ENCODE measurements around the gene ULBP1.
"Not testable (repeated sequence)": the region's sequence is repeated elsewhere in the genome, so short reads cannot be mapped to it uniquely, and the experiment has no call there.

The ULBP1 gene, protein sequence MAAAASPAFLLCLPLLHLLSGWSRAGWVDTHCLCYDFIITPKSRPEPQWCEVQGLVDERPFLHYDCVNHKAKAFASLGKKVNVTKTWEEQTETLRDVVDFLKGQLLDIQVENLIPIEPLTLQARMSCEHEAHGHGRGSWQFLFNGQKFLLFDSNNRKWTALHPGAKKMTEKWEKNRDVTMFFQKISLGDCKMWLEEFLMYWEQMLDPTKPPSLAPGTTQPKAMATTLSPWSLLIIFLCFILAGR

GRCh38 chr6:149963462-149964307 is at the start of gene ULBP1:
ULBP1 (plus strand) TSS chr6:149963943; CDS start chr6:149964050, 107 bp downstream.
- TF ChIP-seq CTCF (IDR thresholded peaks at IDR 0.05; ENCODE audit: control insufficient read depth, insufficient read depth, low read depth, low read length, missing control alignments) = peak; percentile 13
- peak within 1 kb of the TSS; percentile 60 for H3K4me3 ChIP-seq (ENCODE audit: control insufficient read depth, low read depth, low read length)
- DNase-seq (ENCODE audit: low read depth) = peak; percentile 59

GRCh38 chr6:149915970-149916865 is 47.5 kb upstream of the ULBP1 start:
- no peak for DNase-seq (ENCODE audit: low read depth)
- TF ChIP-seq CTCF (IDR thresholded peaks at IDR 0.05; ENCODE audit: control insufficient read depth, insufficient read depth, low read depth, low read length, missing control alignments) = no peak
- H3K4me3 ChIP-seq (ENCODE audit: control insufficient read depth, low read depth, low read length) = no peak overlapping the region

DNA sequence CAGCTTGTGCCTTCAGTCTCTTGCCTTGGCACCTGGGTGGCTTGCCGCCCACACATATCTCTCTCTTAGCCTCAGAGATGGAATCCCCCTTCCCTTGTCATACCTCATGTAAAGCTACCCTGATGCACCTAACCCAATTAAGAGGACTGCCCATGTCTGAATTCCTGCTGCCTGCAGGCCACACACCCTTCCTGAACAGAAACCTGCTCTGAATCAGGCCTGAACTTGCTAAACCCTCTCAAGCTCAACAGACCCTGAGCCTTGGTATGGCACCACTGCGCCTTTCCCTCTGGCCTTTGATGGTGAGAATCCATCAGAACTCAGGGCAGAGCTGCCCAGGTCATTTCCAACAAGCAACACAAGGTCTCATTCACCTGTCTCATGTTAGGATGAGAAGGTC is 46.1 kb upstream of the ULBP1 start:
- TF ChIP-seq CTCF (IDR thresholded peaks at IDR 0.05; ENCODE audit: control insufficient read depth, insufficient read depth, low read depth, low read length, missing control alignments) = no peak
- DNase-seq (ENCODE audit: low read depth) = no peak

GRCh38 chr6:149918151-149918905 is 45.4 kb upstream of the ULBP1 start:
- no peak overlapping the region for H3K4me3 ChIP-seq (ENCODE audit: control insufficient read depth, low read depth, low read length)
- DNase-seq (ENCODE audit: low read depth) = no peak
- TF ChIP-seq CTCF (IDR thresholded peaks at IDR 0.05; ENCODE audit: control insufficient read depth, insufficient read depth, low read depth, low read length, missing control alignments) = no peak

More for the DNA sequence above, 46.1 kb upstream of the ULBP1 start:
- H3K4me3 ChIP-seq (ENCODE audit: control insufficient read depth, low read depth, low read length) = no peak overlapping the region

DNA sequence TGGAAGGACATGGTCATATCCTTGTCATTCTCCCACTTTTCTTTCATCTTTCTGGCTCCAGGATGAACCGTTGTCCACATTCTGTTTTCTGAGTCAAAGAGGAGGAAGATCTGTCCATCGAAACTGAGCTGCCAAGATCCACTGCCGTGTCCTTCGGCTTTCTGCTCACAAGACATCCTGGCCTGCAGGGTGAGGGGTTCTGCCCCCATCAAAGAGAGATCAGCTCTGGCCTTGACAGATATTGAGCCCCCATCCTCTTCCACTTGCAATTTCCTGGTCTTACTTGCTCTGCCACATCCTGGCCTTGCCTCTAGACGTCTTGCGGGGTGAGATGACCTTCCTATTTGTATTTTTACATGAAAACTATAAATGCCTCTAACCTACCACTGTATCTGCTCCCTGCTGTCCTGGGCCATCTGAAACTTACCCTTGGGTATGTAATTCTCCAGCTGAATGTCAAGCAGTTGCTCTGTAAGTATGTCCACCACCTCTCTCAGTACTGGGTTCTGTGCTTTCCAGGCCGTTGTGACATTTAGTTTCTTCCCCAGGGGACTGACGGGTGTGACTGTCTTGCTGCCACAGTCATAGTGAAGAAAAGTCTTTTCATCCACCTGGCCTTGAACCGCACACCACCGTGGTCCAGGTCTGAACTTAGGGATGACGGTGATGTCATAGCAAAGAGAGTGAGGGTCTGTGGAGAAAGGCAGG is 44.5 kb upstream of the ULBP1 start:
- not testable (repeated sequence) for DNase-seq (ENCODE audit: low read depth); H3K4me3 ChIP-seq (ENCODE audit: control insufficient read depth, low read depth, low read length)

DNA sequence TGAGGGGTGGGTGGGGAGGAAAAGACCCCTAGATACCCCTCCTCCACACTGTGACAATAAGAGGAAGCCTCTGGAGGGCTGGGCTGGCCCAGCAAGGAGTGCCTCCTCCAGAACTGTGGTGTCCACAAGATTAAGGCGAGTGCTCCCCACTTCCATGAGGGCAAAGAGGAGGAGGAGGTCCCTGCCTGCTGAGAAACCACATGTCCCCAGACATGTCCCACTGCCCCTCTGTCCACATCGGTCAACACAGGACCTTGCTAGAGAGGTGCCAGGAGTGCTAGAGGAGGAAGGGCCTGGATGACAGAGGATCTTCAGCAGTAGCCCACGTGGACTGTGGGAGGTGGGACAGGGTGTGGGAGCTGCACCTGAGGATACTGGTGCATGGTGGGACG is 43.9 kb upstream of the ULBP1 start:
- DNase-seq (ENCODE audit: low read depth) = no peak
- H3K4me3 ChIP-seq (ENCODE audit: control insufficient read depth, low read depth, low read length) = no peak overlapping the region
- no peak for TF ChIP-seq CTCF (IDR thresholded peaks at IDR 0.05; ENCODE audit: control insufficient read depth, insufficient read depth, low read depth, low read length, missing control alignments)

All from AG09309 (cell line).